HEK293T (cell line): ENCODE data around the gene RPS2.

Experiments used
- BHLHE40 ChIP-seq: fragments of 450-650 bp; IDR thresholded peaks from 2 replicates; pipeline ENCODE4 v1.6.1; 2016; ENCODE audit warnings: mild to moderate bottlenecking, moderate library complexity, borderline replicate concordance
- ELF4 ChIP-seq: fragments of 450-650 bp; IDR thresholded peaks from 2 replicates; pipeline ENCODE4 v1.6.1; 2017; ENCODE audit warnings: antibody characterized with exemption
- FOXK2 ChIP-seq: fragments of 450-650 bp; IDR thresholded peaks from 2 replicates; pipeline ENCODE4 v1.6.1; 2016; ENCODE audit warnings: mild to moderate bottlenecking
- L3MBTL2 ChIP-seq: fragments of 450-650 bp; conservative IDR thresholded peaks from 2 replicates; pipeline ENCODE4 v1.6.1; 2016; ENCODE audit warnings: mild to moderate bottlenecking
- NFRKB ChIP-seq: fragments of 450-650 bp; IDR thresholded peaks from 2 replicates; pipeline ENCODE4 v1.6.1; 2016; ENCODE audit warnings: mild to moderate bottlenecking, moderate library complexity
- SP1 ChIP-seq: fragments of 450-650 bp; IDR thresholded peaks from 2 replicates; pipeline ENCODE4 v1.6.1; 2017
- SUZ12 ChIP-seq: fragments of 450-650 bp; IDR thresholded peaks from 2 replicates; pipeline ENCODE4 v1.6.1; 2016; ENCODE audit warnings: mild to moderate bottlenecking
- TARDBP ChIP-seq: fragments of 450-650 bp; IDR thresholded peaks from 2 replicates; pipeline ENCODE4 v1.6.1; 2016

DNA sequence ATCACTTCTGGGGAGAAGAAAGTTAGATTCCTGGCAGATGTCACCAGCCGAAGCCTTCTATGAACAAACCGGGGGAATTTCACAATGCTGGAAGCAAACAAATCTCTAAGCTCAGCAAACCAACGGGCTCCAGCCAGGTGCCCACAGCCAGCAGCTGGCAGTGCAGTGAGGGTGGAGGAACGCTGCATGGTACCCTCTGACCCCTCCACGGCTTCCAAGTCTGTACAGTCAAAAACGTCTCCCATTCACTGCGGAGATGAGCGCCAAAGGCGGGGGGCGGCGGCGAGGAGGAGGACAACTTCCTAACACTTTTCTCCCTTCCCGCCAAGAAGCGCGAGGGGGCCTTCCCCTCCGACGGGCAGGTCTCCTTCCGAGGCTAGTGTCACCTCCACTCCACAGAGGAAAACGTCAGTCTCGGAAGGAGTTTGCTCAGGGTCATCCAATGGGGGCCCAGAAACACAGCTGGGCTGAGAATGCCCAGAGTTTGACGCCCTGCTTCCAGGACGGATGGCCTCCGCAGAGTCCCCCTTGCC, 44.1 kb upstream of the RPS2 start:
- peak; percentile 97 for TF ChIP-seq L3MBTL2
- no peak for TF ChIP-seq ELF4
- TF ChIP-seq FOXK2, result no peak
- TF ChIP-seq BHLHE40, result no peak
- no peak for TF ChIP-seq SP1
- no peak for TF ChIP-seq SUZ12
- TF ChIP-seq TARDBP, result no peak
- TF ChIP-seq NFRKB, result no peak
